Adrenal gland (tissue), 12 donors: ENCODE results near the gene INF2. TPM values are rescaled to one million over a fixed set of nuclear protein-coding genes. Genes with fewer than 3 reads are reported as not detected.

Experiments
- DNase-seq, 7 donors: peaks; one replicate each; pipeline ENCODE4 v3.0.0-alpha.2; 2019 to 2020
- H3K27ac ChIP-seq, 5 donors: fragments of 200-600 bp; sonication (generic) in 4 of 5; 1 replicate in 3 of 5; 2 replicates in 2 of 5; pipeline versions ENCODE4 v1.5.1 to v1.8.0; 2016 to 2020; ENCODE audit warnings: mild to moderate bottlenecking in 1 of 5
- H3K27me3 ChIP-seq: fragments of 200-600 bp; 2 replicates; pipeline ENCODE4 v1.8.0; 2021
- H3K36me3 ChIP-seq, 2 donors: fragments of 200-600 bp; replicated peaks in 1 of 2; 1 replicate in 1 of 2; 2 replicates in 1 of 2; pipeline versions ENCODE4 v1.5.1 to v1.8.0; 2018 to 2022
- H3K4me1 ChIP-seq, 2 donors: fragments of 200-600 bp; replicated peaks in 1 of 2; 1 replicate in 1 of 2; 2 replicates in 1 of 2; pipeline versions ENCODE4 v1.5.1 to v1.8.0; 2018 to 2021
- H3K4me3 ChIP-seq, 4 donors: fragments of 200-600 bp; sonication (generic) in 3 of 4; one replicate each; pipeline ENCODE4 v1.5.1; 2016 to 2018
- H3K9me3 ChIP-seq, 3 donors: fragments of 200-600 bp; sonication (generic) in 1 of 3; replicated peaks in 1 of 3; 1 replicate in 2 of 3; 2 replicates in 1 of 3; pipeline versions ENCODE4 v1.5.1 to v1.8.0; 2016 to 2021
- CTCF ChIP-seq, 6 experiments: fragments of 450-650 bp in 4 of 6; fragments of 200-600 bp in 2 of 6; sonication (generic) in 1 of 6; IDR thresholded peaks; 1 replicate in 5 of 6; 2 replicates in 1 of 6; pipeline versions ENCODE4 v1.5.1 to v1.8.0; 2016 to 2021; ENCODE audit warnings: antibody characterized with exemption in 6 of 6, mild to moderate bottlenecking in 2 of 6, moderate library complexity in 1 of 6
- POLR2A ChIP-seq, 2 donors: fragments of 450-650 bp; IDR thresholded peaks; one replicate each; pipeline ENCODE4 v1.6.1; 2017; ENCODE audit warnings: antibody characterized with exemption in 2 of 2, mild to moderate bottlenecking in 2 of 2, moderate library complexity in 1 of 2
- WGBS, 4 donors: extraction: QIAGEN DNeasy Blood & Tissue Kit in 2 of 4; methylation state at CpG; one replicate each; pipeline versions ENCODE4 v1.1.5 to v1.1.7; 2013 to 2017; 5-methylcytosine and 5-hydroxymethylcytosine counted together
- intact Hi-C, 2 donors: fragments of 100-400 bp; cut with DNase I; formaldehyde crosslinking; loops; one replicate each; pipeline versions ENCODE4 v1.14.1 to v1.15.0; 2022 to 2023
- polyA plus RNA-seq, 3 donors: library from polyadenylated mRNA; stranded (reverse); fragments of 200-250 nt in 2 of 3; fragments of 350-450 nt in 1 of 3; fragmentation: Illumina TruSeq in 1 of 3; extraction: RNeasy Lipid Tissue Mini Kit (QIAGEN cat#74804) in 1 of 3; gene quantifications; one replicate each; pipeline ENCODE4 v1.2.3, GENCODE V29; 2013 to 2014
- total RNA-seq, 9 donors: library from RNA; depleted of rRNA in 4 of 9; stranded (reverse); fragments of >200 nt in 4 of 9; fragments of 120-200 nt in 1 of 9; fragmentation: NEBNext Ultra II Directional in 1 of 9; extraction: Animal tissue kit (Norgen Biotek cat#: 25700) in 1 of 9; gene quantifications; one replicate each; pipeline versions ENCODE4 v1.1.0 to v1.2.4, GENCODE V29; 2013 to 2023
- donor health status: healthy with polysubstance abuse.
- donor health status: Bipolar disorder and iron deficiency.
- donor health status: DM: yes; HTN: yes; CAD: no.
- donor health status: DM: no; HTN: no; CAD: no.
- donor health status: DM: no; HTN: no; CAD: no.
- donor health status: DM: yes; HTN: yes; CAD: no.

Gene INF2
- total and polyA plus RNA-seq, 12 donors, result 8.4 to 217 (median 62.0) TPM

GRCh38 chr14:104680806-104681688 is 8.4 kb upstream of the INF2 start:
- Histone ChIP-seq H3K9me3 (no peaks in the 10 kb centered on the region), H3K27ac (peak overlapping the region; percentile 70 to 97 (median 95)), H3K27me3 (no peaks in the 10 kb centered on the region), H3K4me1 (peaks cover 46 to 63% of the 10 kb centered on the region in 2 donors), H3K36me3 (no peaks in the 10 kb centered on the region), H3K4me3 (peak overlapping the region in 1 of 4 donors; percentile 22)
- WGBS, 4 donors, result 31 to 36% (median 33%) methylated on average over 18 to 26 of the region's 26 CpGs
- peak; percentile 78 to 92 (median 87) for DNase-seq
- intact Hi-C loops, result no loop called here
- TF ChIP-seq CTCF (IDR thresholded peaks at IDR 0.05) (peak in 2 of 6 experiments; percentile 6 to 33), POLR2A (IDR thresholded peaks at IDR 0.05) (peak in 1 of 2 donors; percentile 59)

GRCh38 chr14:104681689-104682074 is 7.7 kb upstream of the INF2 start:
- Histone ChIP-seq H3K27me3 (no peaks in the 10 kb centered on the region), H3K4me3 (peak overlapping the region in 1 of 4 donors; percentile 22), H3K36me3 (no peaks in the 10 kb centered on the region), H3K4me1 (peaks cover 46 to 60% of the 10 kb centered on the region in 2 donors), H3K27ac (peak overlapping the region; percentile 70 to 97 (median 95)), H3K9me3 (no peaks in the 10 kb centered on the region)
- intact Hi-C loops, result no loop called here
- DNase-seq, result peak; percentile 74 to 92 (median 86)
- 30 to 40% (median 38%) methylated on average over 9 to 11 of the region's 11 CpGs for WGBS, 4 donors
- no peak for TF ChIP-seq CTCF (IDR thresholded peaks at IDR 0.05)
- peak in 1 of 2 donors; percentile 33 for TF ChIP-seq POLR2A (IDR thresholded peaks at IDR 0.05)

GRCh38 chr14:104682107-104682593 is 7.3 kb upstream of the INF2 start:
- intact Hi-C loops, result no loop called here
- H3K27ac ChIP-seq, result peak overlapping the region in 4 of 5 donors; percentile 86 to 97 (median 95)
- peak in 1 of 7 donors; percentile 14 for DNase-seq
- no peaks in the 10 kb centered on the region for H3K9me3 ChIP-seq
- peak overlapping the region in 1 of 4 donors; percentile 22 for H3K4me3 ChIP-seq
- TF ChIP-seq CTCF (IDR thresholded peaks at IDR 0.05) (no peak), POLR2A (IDR thresholded peaks at IDR 0.05) (no peak)
- peaks cover 41 to 55% of the 10 kb centered on the region in 2 donors for H3K4me1 ChIP-seq
- 63 to 70% (median 64%) methylated on average over 10 to 12 of the region's 12 CpGs for WGBS, 4 donors
- no peaks in the 10 kb centered on the region for H3K36me3 ChIP-seq
- no peaks in the 10 kb centered on the region for H3K27me3 ChIP-seq

GRCh38 chr14:104683653-104684448 is 5.6 kb upstream of the INF2 start:
- Histone ChIP-seq H3K27ac (no peak overlapping the region), H3K36me3 (no peaks in the 10 kb centered on the region), H3K27me3 (no peaks in the 10 kb centered on the region), H3K4me1 (peaks cover 39 to 53% of the 10 kb centered on the region in 2 donors), H3K4me3 (no peak overlapping the region), H3K9me3 (no peaks in the 10 kb centered on the region)
- 85 to 94% (median 87%) methylated on average over 14 to 22 of the region's 22 CpGs for WGBS, 4 donors
- DNase-seq, result no peak
- intact Hi-C loops, result no loop called here
- no peak for TF ChIP-seq CTCF (IDR thresholded peaks at IDR 0.05)
- TF ChIP-seq POLR2A (IDR thresholded peaks at IDR 0.05), result no peak
